HUES64 (cell line): ENCODE results near the gene SHROOM3.

Experiments
- H3K27ac ChIP-seq: 2 replicates; pipeline ENCODE4 v1.7.0; 2013; ENCODE audit warnings: low read depth, low read length, inconsistent platforms
- H3K27me3 ChIP-seq: 2 replicates; pipeline ENCODE4 v1.6.1; 2013; ENCODE audit warnings: mild to moderate bottlenecking, low read length; ENCODE audit not compliant: insufficient read depth
- H3K36me3 ChIP-seq: 2 replicates; pipeline ENCODE4 v1.6.1; 2013; ENCODE audit warnings: mild to moderate bottlenecking, low read length; ENCODE audit not compliant: insufficient read depth
- H3K4me1 ChIP-seq: 2 replicates; pipeline ENCODE4 v1.6.1; 2013; ENCODE audit warnings: mild to moderate bottlenecking, low read length, moderate library complexity; ENCODE audit not compliant: insufficient read depth
- H3K4me3 ChIP-seq: 2 replicates; pipeline ENCODE4 v1.5.1; 2013; ENCODE audit warnings: mild to moderate bottlenecking, low read length, moderate library complexity
- H3K9ac ChIP-seq: 2 replicates; pipeline ENCODE4 v1.6.1; 2013; ENCODE audit warnings: mild to moderate bottlenecking, low read depth, low read length
- H3K9me3 ChIP-seq: 2 replicates; pipeline ENCODE4 v1.6.1; 2013; ENCODE audit warnings: low read depth, low read length; ENCODE audit not compliant: insufficient read depth
- WGBS: fragments of 150-250, 120-280 bp; methylation state at CpG from one replicate; pipeline ENCODE4 v1.1.7; 2013; ENCODE audit warnings: missing lambda C conversion rate; 5-methylcytosine and 5-hydroxymethylcytosine counted together

The SHROOM3 gene

GRCh38 chr4:76620723-76621468 is 185.9 kb downstream of the SHROOM3 start:
- WGBS = 73% methylated on average over 3 of the region's 4 CpGs
- Histone ChIP-seq H3K27ac (no peak overlapping the region), H3K9ac (no peak overlapping the region), H3K4me3 (no peak overlapping the region), H3K36me3 (no peaks in the 10 kb centered on the region), H3K27me3 (no peaks in the 10 kb centered on the region), H3K9me3 (no peaks in the 10 kb centered on the region), H3K4me1 (peaks cover 43% of the 10 kb centered on the region)

- Histone ChIP-seq H3K9me3 (no peaks in the 10 kb centered on the region), H3K4me3 (no peak overlapping the region), H3K27me3 (no peaks in the 10 kb centered on the region), H3K9ac (no peak overlapping the region), H3K36me3 (no peaks in the 10 kb centered on the region), H3K27ac (no peak overlapping the region), H3K4me1 (peaks cover 44% of the 10 kb centered on the region)
- 83% methylated on average over 4 of the region's 4 CpGs for WGBS
Observed at GRCh38 chr4:76622126-76622525, 187.1 kb downstream of the SHROOM3 start.

- 88% methylated on average over 1 of the region's 1 CpG for WGBS
- Histone ChIP-seq H3K27me3 (no peaks in the 10 kb centered on the region), H3K27ac (no peak overlapping the region), H3K4me3 (no peak overlapping the region), H3K9ac (no peak overlapping the region), H3K4me1 (peaks cover 44% of the 10 kb centered on the region), H3K36me3 (no peaks in the 10 kb centered on the region), H3K9me3 (no peaks in the 10 kb centered on the region)
Observed at GRCh38 chr4:76622717-76623116, 187.7 kb downstream of the SHROOM3 start.

DNA sequence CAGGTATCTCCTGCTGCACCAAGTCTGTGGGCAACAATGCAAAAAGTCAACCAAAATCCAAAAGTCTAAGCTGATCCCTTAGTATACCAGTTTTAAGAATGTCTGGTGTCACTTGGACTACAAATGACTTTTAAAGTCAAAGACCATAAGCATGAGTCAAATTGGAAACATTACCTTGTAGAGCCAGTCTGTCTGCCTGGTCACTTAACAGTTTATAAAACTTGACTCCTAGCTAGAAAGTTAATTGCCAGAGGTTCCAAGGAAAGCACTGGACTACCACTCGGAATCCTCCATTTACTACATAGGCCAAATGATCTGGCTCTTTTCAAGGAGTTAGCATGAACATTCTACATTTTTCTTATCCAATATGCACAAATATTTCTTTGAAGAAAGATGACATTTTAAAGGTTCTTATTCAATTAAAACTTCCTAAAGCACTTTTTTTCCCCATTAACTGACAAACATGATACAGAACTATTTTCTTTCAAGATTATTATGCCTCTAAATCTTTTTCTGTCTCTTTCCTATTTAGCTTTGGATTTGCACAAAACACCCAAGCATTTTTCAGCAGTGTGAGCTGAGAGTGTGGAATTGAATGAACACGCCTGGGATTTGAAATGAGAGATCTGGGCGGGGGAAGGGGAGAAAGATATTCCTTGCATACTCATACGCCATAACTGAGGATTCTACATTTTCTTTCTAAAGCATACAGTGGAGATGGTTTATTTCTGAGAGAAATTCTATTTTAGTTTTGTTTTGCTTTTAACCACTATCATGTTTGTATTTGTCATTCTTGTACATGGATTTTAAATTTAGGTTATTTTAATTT is 188.4 kb downstream of the SHROOM3 start:
- no peak overlapping the region; the same call in 1 of the 2 replicates for H3K9ac ChIP-seq

DNA sequence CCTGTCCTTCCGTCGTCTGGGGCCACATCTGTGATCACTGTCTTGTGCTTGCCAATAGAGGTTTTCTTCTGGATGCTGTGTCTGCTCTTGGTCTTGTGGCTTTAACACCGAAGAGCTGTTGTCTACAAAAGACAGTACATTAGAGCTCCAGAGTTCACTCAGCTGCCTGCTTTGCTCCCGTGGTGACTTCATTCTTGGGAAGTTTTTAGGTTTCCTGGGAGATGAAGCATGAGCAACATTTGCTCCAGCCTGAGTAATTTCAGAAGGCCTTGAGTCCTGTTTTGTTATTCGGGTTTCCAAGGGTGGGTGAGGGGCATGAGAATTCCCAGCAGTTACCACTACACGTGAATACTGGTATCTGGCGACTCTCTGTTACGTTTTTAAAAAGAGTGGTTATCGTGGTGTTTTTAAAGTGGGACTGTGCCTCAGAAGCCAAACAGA is 189.2 kb downstream of the SHROOM3 start:
- peaks cover 44% of the 10 kb centered on the region for H3K4me1 ChIP-seq
- no peak overlapping the region; the same call in 1 of the 2 replicates for H3K4me3 ChIP-seq
- H3K27me3 ChIP-seq = no peaks in the 10 kb centered on the region
- no peaks in the 10 kb centered on the region for H3K9me3 ChIP-seq
- peak overlapping the region; percentile 0; the same call in 1 of the 2 replicates for H3K27ac ChIP-seq
- WGBS = 32% methylated on average over 9 of the region's 9 CpGs
- H3K9ac ChIP-seq = peak overlapping the region; percentile 37; the same call in 1 of the 2 replicates
- no peaks in the 10 kb centered on the region for H3K36me3 ChIP-seq

More for the DNA sequence above, 188.4 kb downstream of the SHROOM3 start:
- no peaks in the 10 kb centered on the region for H3K36me3 ChIP-seq
- WGBS = 98% methylated on average over 2 of the region's 4 CpGs
- no peak overlapping the region for H3K4me3 ChIP-seq
- no peaks in the 10 kb centered on the region for H3K9me3 ChIP-seq
- H3K4me1 ChIP-seq = peaks cover 44% of the 10 kb centered on the region
- H3K27ac ChIP-seq = no peak overlapping the region
- no peaks in the 10 kb centered on the region for H3K27me3 ChIP-seq

GRCh38 chr4:76624931-76625715 is 190.1 kb downstream of the SHROOM3 start:
- no peak overlapping the region for H3K4me3 ChIP-seq
- H3K4me1 ChIP-seq = peaks cover 44% of the 10 kb centered on the region
- no peak overlapping the region for H3K27ac ChIP-seq
- H3K27me3 ChIP-seq = no peaks in the 10 kb centered on the region
- no peaks in the 10 kb centered on the region for H3K36me3 ChIP-seq
- H3K9ac ChIP-seq = no peak overlapping the region; the same call in 1 of the 2 replicates
- WGBS = 92% methylated on average over 3 of the region's 3 CpGs
- H3K9me3 ChIP-seq = no peaks in the 10 kb centered on the region

GRCh38 chr4:76626686-76627465 is 191.8 kb downstream of the SHROOM3 start:
- Histone ChIP-seq H3K9ac (no peak overlapping the region), H3K9me3 (no peaks in the 10 kb centered on the region), H3K36me3 (no peaks in the 10 kb centered on the region), H3K27ac (no peak overlapping the region), H3K4me1 (peaks cover 40% of the 10 kb centered on the region), H3K4me3 (no peak overlapping the region), H3K27me3 (no peaks in the 10 kb centered on the region)
- WGBS = 56% methylated on average over 4 of the region's 5 CpGs

DNA sequence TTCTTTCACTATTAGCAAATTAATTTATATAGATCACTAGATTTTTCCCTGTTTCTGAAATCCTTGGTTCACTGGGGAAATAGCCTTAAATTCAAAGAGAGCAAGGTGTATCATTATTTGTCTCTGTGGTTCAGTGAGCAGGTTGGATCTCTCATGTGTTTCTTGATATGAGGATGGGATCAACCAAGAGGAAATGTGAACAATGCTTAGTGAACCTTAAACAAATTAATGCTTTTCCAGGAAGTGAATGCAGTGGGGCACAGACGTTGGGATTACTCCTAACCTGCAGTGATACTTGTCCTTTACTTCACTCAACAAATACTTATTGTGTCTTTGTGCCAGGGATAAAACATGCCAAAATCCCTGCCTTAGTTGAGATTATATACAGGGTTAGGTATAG is 193.2 kb downstream of the SHROOM3 start:
- Histone ChIP-seq H3K4me3 (no peak overlapping the region), H3K9me3 (no peaks in the 10 kb centered on the region), H3K27me3 (no peaks in the 10 kb centered on the region), H3K4me1 (peaks cover 26% of the 10 kb centered on the region), H3K36me3 (no peaks in the 10 kb centered on the region), H3K27ac (no peak overlapping the region), H3K9ac (no peak overlapping the region)
- WGBS = 100% methylated on average over 1 of the region's 1 CpG

DNA sequence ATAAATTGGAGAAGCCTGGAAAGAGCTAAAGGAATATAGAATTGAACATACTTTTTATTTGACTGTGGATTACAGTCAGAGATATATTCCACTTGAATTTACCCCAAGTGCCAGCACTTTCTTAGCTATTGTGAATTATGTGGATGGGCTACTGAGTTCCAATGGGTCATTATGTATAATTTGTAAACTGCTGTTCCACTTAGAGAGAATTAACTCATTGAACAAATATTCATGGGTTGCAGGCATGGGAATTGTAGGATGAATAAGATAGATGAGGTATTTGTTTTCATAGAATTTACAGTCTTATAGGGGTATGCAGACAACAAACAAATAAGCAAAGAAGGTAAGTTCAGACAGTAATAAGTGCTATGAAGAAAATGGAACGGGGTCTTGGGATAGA is 195.7 kb downstream of the SHROOM3 start:
- Histone ChIP-seq H3K4me3 (no peak overlapping the region), H3K27ac (no peak overlapping the region), H3K4me1 (peaks cover 10% of the 10 kb centered on the region; the same call in 1 of the 2 replicates), H3K9ac (no peak overlapping the region), H3K36me3 (no peaks in the 10 kb centered on the region), H3K9me3 (no peaks in the 10 kb centered on the region), H3K27me3 (no peaks in the 10 kb centered on the region)
- WGBS = 94% methylated on average over 1 of the region's 1 CpG

GRCh38 chr4:76634220-76634619 is 199.2 kb downstream of the SHROOM3 start:
- Histone ChIP-seq H3K27me3 (no peaks in the 10 kb centered on the region), H3K4me1 (peaks cover 7% of the 10 kb centered on the region), H3K9me3 (no peaks in the 10 kb centered on the region), H3K36me3 (no peaks in the 10 kb centered on the region), H3K4me3 (no peak overlapping the region), H3K9ac (no peak overlapping the region), H3K27ac (no peak overlapping the region)
- WGBS = 70% methylated on average over 2 of the region's 3 CpGs
